Activated CD4-positive, alpha-beta T cell treated with anti-CD3 and anti-CD28 coated beads, Interleukin-2, amount 50 U/mL, for 16 hours (primary cell): Measurements from ENCODE around the gene SRSF3.

ENCODE experiments used
- DNase-seq: peaks from one replicate; pipeline ENCODE4 v3.0.0-alpha.2; 2020

SRSF3 gene

GRCh38 chr6:36624461-36625157, 30.4 kb downstream of the SRSF3 start:
- DNase-seq, result no peak

GRCh38 chr6:36625158-36625919, 31.2 kb downstream of the SRSF3 start:
- no peak for DNase-seq

GRCh38 chr6:36626636-36627035, 32.5 kb downstream of the SRSF3 start:
- no peak for DNase-seq

GRCh38 chr6:36627141-36627540, 33.0 kb downstream of the SRSF3 start:
- no peak for DNase-seq

GRCh38 chr6:36627801-36628246, 33.7 kb downstream of the SRSF3 start:
- no peak for DNase-seq

GRCh38 chr6:36629784-36630183, 35.6 kb downstream of the SRSF3 start:
- DNase-seq, result no peak

- DNase-seq, result no peak
These were observed 37.3 kb downstream of the SRSF3 start for GRCh38 chr6:36631326-36632011.

GRCh38 chr6:36633370-36633769, 39.2 kb downstream of the SRSF3 start:
- no peak for DNase-seq

GRCh38 chr6:36633915-36634314, 39.8 kb downstream of the SRSF3 start:
- no peak for DNase-seq

GRCh38 chr6:36634317-36635108, 40.4 kb downstream of the SRSF3 start:
- DNase-seq, result no peak

GRCh38 chr6:36636283-36636682, 42.1 kb downstream of the SRSF3 start:
- DNase-seq, result no peak

- DNase-seq, result no peak
These were observed 42.7 kb downstream of the SRSF3 start for GRCh38 chr6:36636687-36637418.

GRCh38 chr6:36638579-36638978, 44.4 kb downstream of the SRSF3 start:
- no peak for DNase-seq

GRCh38 chr6:36639171-36639808, 45.1 kb downstream of the SRSF3 start:
- DNase-seq, result no peak

- no peak for DNase-seq
These were observed 47.4 kb downstream of the SRSF3 start for GRCh38 chr6:36641543-36641942.

- DNase-seq, result no peak
These were observed 49.0 kb downstream of the SRSF3 start for GRCh38 chr6:36642913-36643817.

GRCh38 chr6:36643977-36644376, 49.8 kb downstream of the SRSF3 start:
- DNase-seq, result no peak

GRCh38 chr6:36649086-36649485, 54.9 kb downstream of the SRSF3 start:
- no peak for DNase-seq

- no peak for DNase-seq
These were observed 55.7 kb downstream of the SRSF3 start for GRCh38 chr6:36649701-36650484.
